NCI-H2196 (cell line): Measurements from ENCODE around the gene AP4B1.

Source experiments
- DNase-seq: peaks from one replicate; lab custom pipeline; 2025; ENCODE audit not compliant: unreplicated experiment; lab: John Stamatoyannopoulos, UW

AP4B1 gene

DNA sequence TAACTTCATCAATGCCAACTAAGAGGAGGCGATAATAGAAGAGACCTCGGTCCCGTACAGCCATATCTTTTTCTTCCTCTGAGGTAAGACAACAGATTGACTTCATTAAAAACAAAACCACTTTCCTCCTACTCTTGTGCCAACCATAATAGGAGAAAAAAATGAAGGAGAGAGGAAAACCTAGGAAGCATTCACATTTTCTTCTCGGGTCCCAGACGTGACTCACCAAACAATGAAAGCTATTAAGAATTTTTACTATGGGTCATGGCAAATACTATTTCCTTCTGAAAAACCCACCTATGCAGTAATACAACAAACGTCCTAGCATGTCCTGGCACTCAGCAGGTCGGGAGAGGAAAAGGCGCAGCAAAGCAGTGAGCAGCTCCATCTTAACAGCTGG is 8.6 kb downstream of the AP4B1 start:
- no peak for DNase-seq

DNA sequence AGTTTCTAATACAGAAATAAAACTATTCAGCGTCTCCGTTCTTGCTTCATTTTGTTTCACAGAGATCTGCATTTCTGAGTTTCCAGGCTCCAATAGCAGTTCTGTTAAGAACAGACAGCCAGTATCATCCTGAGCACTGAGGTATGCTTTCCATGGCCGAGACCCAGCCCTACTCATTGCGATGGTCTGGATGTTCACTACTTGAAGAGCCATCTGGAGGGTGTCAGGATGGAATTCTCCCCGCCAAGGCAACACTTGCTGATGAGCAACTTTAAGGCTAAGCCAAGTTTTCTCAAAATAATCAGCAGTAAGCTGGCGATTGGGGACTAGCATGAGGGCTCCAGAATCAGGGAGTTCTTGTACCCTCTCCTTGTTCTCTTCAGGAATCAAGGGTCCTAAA is 9.5 kb downstream of the AP4B1 start:
- DNase-seq, result no peak

DNA sequence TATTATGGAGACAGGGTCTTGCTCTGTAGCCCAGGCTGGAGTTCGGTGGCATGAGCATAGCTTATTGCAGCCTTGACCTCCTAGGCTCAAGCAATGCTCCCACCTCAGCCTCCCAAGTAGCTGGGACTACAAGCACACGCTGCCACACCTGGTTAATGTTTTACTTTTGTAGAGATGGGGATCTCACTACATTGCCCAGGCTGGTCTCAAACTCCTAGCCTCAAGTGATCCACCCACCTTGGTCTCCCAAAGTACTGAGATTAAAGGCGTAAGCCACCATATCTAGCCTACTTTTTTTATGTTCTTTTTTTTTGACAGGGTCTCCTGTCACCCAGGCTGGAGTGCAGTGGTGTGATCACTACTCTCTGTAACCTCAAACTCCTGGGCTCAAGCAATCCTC is 11.3 kb downstream of the AP4B1 start:
- DNase-seq, result no peak

DNA sequence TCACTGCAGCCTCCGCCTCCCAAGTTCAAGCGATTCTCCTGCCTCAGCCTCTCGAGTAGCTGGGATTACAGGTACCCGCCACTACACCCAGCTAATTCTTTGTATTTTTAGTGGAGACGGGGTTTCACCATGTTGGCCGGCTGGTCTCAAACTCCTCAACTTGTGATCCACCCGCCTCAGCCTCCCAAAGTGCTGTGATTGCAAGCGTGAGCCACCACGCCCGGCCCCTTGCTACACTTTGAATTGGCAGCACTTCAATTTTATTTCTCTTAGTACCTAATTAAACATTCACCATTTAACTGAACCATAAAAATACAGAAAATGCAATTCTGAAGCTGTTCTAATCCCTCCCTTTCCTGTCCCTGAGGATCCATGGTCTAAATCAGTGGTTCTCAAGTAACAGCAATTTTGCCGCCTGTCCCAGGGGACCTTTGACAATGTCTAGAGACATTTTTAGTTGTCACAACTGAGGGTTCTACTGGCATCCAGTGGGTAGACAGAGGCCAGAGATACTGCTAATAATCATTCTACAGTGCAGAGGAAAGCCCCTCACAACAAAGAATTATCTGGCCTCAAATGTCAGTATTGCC is 12.9 kb downstream of the AP4B1 start:
- DNase-seq, result no peak

DNA sequence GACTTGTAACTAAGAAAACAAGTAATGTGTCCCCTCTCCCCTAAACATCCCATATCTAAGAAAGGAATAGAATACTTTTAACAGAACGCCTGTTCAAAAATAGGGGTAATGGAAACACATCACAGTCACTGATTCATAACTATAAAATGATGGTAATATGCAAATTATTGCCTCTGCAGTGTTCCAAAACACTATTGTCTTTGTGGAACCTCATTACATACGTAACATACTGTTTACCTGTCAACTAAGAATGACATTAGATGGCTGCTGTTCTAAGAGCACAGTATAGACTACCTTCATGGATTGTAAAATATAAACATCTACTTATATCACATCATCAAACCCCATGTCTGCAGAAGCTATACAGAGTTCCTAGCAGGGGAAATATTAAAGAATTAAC is 13.8 kb downstream of the AP4B1 start:
- DNase-seq, result no peak

DNA sequence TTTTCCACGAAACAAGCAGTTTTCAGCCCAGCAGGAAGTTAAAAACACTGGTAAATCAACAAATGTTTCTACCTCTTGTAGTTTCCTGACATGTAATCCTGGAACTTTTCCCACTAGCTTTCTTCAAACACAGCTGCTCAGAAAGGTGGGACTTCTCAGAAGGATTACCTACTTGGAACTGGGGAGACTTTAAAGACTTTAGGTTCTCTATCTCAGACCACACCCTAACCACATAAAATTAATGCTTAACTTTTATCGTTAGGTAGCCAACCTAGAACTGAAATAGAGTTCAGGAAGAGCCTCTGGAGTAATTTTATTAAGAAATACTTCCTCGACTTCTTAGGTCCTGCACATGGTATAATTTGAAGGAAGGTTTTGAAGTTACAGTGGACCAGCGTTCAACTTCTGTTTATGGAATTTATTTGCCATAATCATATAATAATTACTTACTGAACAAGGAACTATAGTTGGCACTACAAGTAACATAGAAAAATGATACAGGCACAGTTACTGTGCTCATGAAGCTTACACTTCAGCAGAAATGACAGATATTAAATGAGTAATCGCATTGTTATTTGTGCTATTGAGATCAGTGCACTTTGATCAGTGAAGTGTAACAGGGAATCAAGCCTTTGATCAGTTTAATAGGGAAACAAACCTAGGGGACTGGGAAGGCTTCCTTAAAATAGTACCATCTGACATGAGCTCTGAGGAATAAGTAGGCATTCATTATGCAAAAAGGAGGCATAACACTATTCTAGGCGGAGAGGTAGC is 17.0 kb downstream of the AP4B1 start, which contains the start of gene BCL2L15:
Gene BCL2L15 (minus strand): TSS at position 180 of the 774 bp plus-strand sequence. CDS start 206 bp downstream, outside the sequence.
- DNase-seq, result no peak

DNA sequence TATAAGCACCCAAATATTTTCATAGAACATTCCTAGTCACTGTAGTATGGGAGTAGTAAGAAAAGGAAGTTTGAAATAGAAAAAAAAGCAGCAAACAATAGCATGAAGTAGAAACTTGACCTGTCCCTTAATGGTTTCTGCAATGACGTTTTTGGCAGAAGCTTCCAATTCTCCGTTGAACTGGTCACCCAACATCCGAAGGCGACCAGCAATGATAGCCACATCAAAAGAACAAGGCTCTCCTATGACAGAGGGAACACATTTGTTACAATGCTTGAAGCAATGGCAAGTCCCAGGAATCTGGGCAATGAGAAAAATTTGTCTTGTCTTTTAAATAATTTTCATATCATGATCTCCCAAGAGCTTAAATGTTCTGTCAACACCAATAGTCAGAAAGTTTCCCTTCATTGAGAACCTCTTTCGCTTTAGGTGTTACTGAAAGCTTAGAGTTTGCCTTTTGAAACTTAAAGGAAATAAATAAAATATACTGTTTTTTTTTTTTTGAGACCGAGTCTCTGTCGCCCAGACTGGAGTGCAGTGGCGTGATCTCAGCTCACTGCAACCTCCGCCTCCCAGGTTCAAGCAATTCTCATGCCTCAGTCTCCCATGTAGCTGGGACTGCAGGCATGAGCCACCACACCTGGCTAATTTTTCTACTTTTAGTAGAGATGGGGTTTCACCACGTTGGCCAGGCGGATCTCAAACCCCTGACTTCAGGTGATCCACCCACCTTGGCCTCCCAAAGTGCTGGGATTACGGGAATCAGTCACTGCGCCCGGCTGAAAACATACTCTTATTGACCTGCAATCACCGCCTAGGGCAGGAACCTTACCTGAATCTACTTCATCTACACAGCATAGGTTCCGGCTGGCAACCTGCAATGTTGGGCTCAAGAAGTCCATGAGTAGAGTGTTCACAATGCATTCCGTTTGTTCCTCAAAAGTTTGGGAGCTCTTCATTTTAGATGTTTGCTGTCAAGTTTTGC is 17.9 kb downstream of the AP4B1 start:
- no peak for DNase-seq

DNA sequence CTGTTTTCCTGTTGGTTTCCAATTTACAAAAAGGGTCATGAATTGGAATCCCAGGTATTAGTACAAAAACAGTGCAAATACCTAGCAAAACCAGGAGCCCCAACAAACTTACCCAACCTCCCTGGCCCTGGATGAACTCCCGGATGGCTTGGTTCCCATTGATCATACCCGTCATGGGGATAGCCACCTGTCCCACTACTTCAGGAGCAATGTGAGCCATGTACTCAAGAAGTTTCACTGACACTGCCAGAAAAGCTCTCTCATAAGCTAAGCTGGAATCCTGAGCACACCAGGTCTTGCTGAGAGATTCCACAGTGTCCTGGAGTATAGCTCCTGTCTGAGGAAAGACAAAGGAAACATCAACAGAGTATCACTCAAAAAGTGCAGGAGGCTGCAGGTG is 22.9 kb downstream of the AP4B1 start:
- DNase-seq, result no peak

DNA sequence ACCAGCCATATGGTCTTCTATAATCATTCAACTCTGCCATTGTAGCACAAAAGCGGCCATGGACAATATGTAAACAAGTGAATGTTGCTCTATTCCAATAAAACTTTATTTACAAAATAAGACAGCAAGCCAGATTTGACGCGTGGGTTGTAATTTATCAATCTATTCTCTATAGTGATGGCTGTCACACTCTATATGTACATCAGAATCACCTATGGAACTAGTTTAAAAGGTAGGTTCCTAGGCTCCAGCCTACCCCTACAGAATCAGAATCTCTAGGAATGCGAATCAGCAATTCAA is 24.9 kb downstream of the AP4B1 start:
- no peak for DNase-seq

DNA sequence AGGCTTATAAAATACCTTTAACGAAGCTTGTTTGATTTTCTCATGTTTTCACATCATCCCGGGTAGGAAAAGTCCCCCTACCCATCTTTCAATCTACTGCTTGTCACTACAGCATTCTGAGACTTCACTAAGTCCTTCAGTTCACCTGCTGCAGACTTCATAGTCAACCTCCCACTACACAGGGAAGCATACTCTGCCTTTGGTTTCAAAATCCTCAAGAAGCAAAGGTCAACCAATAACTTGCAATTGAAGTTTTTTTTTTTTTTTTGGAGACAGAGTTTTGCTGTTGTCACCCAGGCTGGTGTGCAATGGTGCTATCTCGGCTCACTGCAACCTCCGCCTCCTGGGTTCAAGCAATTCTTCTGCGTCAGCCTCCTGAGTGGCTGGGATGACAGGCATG is 28.4 kb downstream of the AP4B1 start:
- DNase-seq, result no peak

DNA sequence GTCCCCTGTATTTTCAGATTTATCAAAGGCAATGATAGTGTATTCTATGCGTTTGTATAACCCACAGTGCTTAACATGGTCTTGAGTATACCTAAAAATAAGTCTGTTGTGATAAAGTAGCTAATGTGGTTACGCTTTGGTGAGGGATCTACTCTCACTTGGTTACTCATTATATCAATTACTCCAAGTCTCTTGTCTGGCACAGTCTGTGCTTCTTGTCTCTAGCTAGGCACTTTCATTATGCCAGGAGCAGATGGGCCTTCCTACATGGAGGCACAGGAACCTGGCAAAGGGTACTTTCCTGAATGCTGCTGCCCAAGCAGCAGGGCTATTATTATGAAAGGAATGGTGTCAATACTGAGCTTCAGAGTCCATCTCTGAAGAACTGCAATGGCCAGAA is 28.9 kb downstream of the AP4B1 start:
- no peak for DNase-seq

DNA sequence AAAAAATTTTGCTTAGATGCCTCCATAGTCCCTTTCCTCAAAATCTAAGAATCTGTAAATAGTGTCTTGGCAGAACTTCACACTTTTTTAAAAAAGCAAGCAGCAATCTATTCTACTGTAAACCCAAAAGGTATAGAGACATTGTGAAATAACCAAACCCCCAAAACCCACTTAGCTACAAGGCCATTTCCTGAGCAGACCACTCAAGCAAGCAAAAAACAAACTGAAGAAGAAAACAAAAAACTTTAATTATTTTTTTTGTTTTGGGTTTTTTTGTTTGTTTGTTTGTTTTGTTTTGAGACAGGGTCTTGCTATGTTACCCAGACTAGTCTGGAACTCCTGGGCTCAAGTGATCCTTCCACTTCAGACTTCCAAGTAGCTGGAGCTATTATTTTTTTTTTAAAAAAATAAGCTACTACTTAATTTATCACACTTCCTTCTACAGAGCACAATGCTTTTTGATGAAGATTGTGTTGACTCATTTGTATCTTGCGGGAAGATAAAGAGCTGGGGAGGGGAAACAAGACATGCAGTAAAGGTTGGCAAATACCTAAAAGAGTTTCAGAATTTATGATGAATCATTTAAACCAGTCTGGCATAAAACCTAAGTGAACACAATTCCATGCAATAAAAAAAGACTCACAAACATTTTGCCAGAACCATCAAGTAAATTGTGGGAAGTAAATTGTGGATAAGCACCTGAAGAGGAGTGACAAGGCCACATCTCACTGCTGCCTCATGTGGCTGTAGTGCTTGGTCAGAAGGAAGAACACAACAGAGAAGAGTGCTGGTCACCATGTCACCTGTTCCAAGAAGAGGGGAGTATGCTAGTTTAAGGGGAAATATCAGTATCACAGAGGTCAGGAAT is 30.4 kb downstream of the AP4B1 start:
- DNase-seq, result no peak

DNA sequence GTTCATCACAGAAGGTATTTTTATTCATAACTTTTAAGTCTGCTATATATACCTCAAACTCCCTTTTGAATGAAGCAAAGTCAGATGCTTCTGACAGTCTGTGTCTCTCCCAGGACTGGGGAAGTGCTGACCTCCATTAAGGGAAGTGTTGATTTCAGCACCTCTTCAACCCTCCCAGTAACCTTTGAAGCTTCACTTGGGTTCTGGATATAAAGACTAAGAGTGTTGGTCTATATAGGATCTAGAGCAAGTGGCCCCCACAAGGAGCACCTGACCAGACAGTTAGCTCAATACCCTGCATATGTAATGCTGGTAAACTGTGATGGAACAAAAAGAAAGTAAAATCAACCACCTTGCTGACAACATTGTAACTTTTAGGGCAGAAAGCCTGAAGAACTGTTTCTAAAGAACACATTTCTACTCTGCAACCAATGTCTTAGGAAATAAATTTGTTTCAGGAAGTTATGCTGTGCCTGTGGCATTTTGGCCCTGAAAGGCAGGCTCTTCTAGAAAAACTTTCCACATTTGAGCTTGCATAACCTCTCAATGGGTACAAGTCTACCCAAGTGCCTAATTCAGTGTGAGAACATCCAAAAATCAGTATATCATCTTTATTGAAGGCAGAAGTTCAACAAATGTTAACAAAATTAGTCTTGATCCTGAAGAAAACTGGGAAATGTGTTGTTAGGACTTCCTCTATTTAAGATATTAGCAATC is 32.2 kb downstream of the AP4B1 start:
- DNase-seq, result no peak

DNA sequence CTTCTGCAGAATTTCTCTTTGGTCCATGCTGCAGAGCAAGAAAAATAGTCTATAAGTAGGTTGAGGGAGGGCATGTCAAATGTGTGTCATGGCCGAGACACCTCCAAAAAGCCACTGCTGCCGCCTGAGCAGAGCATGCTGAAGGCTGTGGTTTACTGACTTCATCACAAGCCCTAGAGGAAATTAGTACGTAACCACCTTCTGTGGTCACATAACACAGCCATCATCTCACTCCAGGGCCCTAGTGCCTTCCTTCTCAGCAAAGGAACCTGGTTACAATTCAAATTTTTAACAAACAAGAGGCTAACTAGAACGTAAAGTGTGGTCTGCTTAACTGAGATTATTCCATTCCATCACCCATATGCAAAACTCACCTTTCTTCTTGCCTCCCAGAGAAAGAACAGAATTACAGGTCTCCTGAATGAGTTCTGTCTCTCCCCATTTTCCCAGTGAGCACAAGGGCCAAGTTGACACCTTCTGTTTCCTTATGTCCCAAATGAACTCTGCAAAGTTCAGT is 32.9 kb downstream of the AP4B1 start, which contains the start of gene PTPN22:
Gene PTPN22 (minus strand): TSS at position 116 of the 517 bp plus-strand sequence.
- DNase-seq, result no peak

DNA sequence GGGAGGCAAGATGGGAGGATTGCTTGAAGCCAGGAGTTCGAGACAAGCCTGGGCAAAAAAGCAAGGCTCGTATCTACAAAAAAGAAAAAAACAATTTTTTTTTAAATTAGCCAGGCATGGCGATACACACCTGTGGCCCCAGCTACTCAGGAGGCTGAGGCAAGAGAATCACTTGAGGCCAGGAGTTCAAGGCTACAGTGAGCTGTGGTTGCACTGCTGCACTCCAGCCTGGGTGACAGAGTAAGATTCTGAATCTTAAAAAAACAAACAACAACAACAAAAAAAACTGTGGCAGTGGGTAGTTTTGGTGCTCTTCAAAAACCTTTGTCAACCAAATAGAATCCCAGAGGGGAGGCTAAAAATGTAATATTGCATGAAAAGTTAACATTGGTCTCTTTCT is 33.8 kb downstream of the AP4B1 start:
- DNase-seq, result no peak

DNA sequence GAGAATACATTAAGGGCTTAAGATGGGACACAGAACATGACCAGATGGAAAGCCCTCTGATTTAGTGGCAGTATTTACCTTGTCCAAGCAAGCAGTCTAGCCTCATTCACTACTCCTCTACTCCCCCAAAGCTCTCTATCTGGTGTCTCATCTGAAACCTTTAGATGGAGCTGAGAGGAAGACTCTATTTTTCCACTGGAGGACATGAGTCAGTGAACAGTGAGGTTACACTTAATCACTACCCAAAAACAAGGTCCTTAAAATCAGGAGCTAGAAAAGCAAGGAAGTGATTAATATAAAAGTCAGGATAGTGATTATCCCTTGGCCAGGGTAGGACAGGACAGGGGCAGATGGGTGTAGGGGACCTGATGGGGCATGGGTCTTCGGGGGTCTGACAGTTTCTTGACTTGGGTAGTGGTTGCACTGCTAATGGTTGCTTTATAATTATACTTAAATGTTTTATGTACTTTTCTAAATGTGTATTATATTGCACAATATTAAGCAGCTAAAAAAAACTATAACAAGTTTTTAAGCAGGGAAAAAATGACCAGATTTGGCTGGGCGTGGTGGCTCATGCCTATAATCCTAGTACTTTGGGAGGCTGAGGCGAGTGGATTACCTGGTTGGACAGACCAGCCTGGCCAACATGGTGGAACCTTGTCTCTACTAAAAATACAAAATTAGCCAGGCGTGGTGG is 36.1 kb downstream of the AP4B1 start:
- no peak for DNase-seq

DNA sequence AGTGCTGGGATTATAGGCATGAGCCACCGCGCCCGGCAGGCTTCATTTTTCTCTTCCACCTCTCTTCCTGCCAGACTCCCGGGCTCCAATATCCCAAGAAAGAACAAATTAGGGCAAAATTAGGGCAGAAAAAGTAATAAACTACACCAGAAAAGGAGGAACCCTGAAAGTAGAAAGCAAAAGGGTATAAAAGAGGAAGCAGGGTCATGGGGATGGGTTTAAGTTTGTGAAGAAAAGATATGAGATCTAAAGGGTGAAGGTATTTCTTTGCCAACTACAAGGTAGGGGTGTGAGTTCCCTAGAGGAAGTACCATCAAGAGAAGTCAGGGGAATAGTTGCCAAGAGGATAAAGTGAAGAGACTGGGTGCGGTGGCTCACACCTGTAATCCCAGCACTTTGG is 43.0 kb downstream of the AP4B1 start:
- DNase-seq, result no peak

DNA sequence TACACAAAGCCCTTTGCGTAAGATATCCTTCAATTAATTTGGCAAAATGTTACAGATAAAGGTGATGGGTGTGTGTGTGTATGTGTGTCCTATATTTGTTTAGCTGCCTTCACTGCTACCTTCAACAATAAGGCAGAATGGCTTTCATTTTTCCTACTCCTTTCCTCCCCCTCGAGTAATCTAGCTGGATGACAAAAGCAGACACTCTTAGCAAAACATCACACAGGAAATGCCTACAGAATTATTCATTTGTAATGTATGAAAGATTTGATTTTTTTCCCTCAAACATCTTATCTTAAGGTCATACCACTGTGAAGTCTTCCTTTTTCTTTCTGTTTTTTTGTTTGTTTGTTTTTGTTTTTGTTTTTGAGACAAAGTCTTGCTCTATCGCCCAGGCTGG is 43.7 kb downstream of the AP4B1 start:
- no peak for DNase-seq

DNA sequence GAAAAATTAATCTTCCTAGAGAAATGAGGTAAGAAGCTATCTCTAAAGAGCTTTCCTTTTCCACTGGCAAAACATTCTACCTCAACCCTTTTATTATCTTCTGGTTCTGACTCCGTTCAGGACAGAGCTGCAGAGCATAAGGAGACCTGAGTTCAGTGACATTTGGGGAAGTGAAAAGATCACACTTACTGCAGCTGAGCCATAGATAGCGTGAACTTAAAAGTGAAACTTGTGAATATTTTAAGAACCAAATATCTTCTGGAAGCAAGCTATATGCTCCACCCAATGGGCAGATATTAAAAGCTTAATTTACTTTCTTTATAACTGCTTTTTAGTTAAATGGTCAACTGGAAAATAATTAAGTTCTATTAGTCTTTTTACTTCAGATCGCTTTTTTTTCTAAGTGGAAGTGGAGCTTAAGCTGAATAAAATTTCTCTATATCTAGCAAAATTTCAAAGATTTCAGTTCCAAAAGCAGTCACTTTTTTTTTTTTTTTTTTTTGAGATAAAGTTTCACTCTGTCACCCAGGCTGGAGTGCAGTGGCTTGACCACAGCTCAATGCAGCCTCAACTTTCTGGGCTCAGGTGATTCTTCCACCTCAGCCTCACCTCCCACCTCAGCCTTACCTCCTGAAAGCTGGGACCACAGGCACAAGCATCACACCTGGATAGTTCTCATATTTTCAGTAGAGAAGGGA is 45.0 kb downstream of the AP4B1 start:
- DNase-seq, result no peak
